ENCODE results near the gene YKT6. TPM values are rescaled to one million over a fixed set of nuclear protein-coding genes. Genes with fewer than 3 reads are reported as not detected.
"Not testable (repeated sequence)": the region's sequence is repeated elsewhere in the genome, so short reads cannot be mapped to it uniquely, and the experiment has no call there.

YKT6 gene
- total RNA-seq, 1 donor from 2014 or later = 131 TPM

DNA sequence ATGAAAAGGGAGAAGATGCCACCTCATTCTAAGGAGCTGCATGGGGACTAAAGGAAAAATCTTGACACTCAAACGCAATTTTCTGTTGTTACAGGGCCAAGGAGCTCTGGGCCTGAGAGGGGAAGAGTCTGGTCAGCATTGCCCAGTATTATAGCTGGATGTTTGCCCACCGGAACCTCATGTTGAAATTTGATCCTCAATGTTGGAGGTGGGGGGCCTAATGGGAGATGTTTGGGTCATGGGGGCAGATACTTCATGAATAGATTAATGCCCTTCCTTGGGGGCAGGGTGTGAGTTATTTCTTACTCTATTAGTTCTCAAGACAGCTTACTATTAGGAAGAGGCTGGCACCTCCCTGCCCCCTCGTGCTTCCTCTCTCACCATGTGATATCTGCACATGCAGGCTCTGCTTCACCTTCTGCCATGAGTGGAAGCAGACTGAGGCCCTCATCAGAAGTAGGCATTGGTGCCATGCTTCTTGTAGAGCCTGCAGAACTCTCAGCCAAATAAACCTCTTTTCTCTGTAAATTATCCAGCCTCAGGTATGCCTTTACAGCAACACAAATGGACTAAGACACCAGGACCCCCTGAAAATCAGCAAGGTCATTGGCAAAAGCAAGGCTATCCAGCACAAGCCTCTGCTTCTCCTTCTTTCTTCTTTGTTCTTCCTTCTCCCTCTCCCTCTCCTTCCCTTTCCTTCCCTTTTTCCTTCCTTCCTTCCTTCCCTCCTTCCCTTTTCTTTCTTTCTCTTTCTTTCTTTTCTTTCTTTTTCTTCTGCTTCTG, 26.7 kb upstream of the YKT6 start:
- peaks cover 3% of the 10 kb centered on the region for H3K36me3 Mint-ChIP-seq (ENCODE audit: low read depth)
- TF ChIP-seq, protein P1, sequence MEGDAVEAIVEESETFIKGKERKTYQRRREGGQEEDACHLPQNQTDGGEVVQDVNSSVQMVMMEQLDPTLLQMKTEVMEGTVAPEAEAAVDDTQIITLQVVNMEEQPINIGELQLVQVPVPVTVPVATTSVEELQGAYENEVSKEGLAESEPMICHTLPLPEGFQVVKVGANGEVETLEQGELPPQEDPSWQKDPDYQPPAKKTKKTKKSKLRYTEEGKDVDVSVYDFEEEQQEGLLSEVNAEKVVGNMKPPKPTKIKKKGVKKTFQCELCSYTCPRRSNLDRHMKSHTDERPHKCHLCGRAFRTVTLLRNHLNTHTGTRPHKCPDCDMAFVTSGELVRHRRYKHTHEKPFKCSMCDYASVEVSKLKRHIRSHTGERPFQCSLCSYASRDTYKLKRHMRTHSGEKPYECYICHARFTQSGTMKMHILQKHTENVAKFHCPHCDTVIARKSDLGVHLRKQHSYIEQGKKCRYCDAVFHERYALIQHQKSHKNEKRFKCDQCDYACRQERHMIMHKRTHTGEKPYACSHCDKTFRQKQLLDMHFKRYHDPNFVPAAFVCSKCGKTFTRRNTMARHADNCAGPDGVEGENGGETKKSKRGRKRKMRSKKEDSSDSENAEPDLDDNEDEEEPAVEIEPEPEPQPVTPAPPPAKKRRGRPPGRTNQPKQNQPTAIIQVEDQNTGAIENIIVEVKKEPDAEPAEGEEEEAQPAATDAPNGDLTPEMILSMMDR (IDR thresholded peaks at IDR 0.05) = no peak
- no peak overlapping the region for H3K4me3 Mint-ChIP-seq (ENCODE audit: unreplicated experiment)
- no peak overlapping the region for H3K27ac Mint-ChIP-seq (ENCODE audit: unreplicated experiment)
- H3K9me3 Mint-ChIP-seq (ENCODE audit: low read depth) = peaks cover 14% of the 10 kb centered on the region
- no peaks in the 10 kb centered on the region for H3K27me3 Mint-ChIP-seq (ENCODE audit: low read depth)
- peaks cover 14% of the 10 kb centered on the region for H3K4me1 Mint-ChIP-seq (ENCODE audit: low read depth)
- no peak for DNase-seq (ENCODE audit: low spot score)

DNA sequence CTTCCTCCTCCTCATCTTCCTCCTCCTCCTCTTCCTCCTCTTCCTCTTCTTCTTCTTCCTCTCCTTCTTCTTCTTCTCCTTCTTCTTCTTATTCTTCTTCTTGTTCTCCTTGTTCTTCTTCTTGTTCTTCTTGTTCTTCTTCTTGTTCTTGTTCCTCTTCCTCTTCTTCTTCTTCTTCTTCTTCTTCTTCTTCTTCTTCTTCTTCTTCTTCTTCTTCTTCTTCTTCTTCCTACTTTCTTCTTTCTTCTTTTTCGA, 26.2 kb upstream of the YKT6 start:
- Mint-ChIP-seq H3K9me3 (ENCODE audit: low read depth) (peaks cover 14% of the 10 kb centered on the region), H3K4me1 (ENCODE audit: low read depth) (peaks cover 14% of the 10 kb centered on the region)
- not testable (repeated sequence) for H3K36me3 Mint-ChIP-seq (ENCODE audit: low read depth); DNase-seq (ENCODE audit: low spot score); H3K4me3 Mint-ChIP-seq (ENCODE audit: unreplicated experiment); H3K27me3 Mint-ChIP-seq (ENCODE audit: low read depth); H3K27ac Mint-ChIP-seq (ENCODE audit: unreplicated experiment)

DNA sequence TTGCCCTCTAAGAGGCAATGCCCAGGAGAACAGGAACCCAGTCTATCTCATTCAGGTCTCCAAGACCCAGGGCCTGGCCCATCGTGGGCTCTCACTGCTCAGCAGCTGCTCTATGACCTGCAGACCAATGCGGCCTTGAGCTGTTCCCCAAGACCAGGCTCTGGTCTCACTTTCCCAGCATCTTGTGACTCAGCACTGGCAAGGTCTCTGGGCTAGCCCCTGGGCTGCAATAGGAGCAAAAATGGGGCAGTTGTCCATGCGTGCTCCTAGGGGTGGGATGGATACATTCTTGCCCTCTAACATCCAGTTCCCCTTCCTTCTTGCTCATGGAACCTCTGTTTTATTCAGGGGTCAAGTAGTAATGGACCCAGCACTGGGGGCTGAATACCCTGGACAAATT, 25.0 kb upstream of the YKT6 start:
- H3K27me3 Mint-ChIP-seq (ENCODE audit: low read depth) = no peaks in the 10 kb centered on the region
- no peak overlapping the region for H3K27ac Mint-ChIP-seq (ENCODE audit: unreplicated experiment)

DNA sequence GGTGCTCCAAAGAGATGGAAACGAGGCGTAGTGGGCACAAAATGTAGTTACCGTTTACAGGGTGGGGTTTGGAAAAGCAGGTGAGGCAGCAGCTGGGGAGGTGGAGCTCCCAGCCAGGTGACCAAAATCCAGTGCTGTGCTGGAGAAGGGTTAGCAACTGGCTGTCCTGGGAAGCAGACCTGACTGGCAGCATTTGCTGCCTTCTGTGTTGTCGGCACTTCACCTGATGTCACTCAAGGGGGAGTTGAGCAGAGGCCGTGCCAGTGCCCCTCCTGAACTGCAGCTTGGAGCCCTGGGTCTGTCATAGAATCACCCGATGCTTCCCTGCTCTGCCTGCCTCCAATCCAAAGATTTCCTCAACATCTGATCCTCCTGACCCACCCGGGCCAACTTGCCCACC, 24.3 kb upstream of the YKT6 start:
- TF ChIP-seq, protein P1 (IDR thresholded peaks at IDR 0.05) = no peak
- no peak overlapping the region for H3K4me3 Mint-ChIP-seq (ENCODE audit: unreplicated experiment)
- no peaks in the 10 kb centered on the region for H3K36me3 Mint-ChIP-seq (ENCODE audit: low read depth)
- H3K4me1 Mint-ChIP-seq (ENCODE audit: low read depth) = peaks cover 14% of the 10 kb centered on the region
- no peak overlapping the region for H3K27ac Mint-ChIP-seq (ENCODE audit: unreplicated experiment)
- no peaks in the 10 kb centered on the region for H3K27me3 Mint-ChIP-seq (ENCODE audit: low read depth)
- DNase-seq (ENCODE audit: low spot score) = no peak
- H3K9me3 Mint-ChIP-seq (ENCODE audit: low read depth) = peaks cover 9% of the 10 kb centered on the region

More for the DNA sequence above, 25.0 kb upstream of the YKT6 start:
- no peak overlapping the region for H3K4me3 Mint-ChIP-seq (ENCODE audit: unreplicated experiment)
- no peak for DNase-seq (ENCODE audit: low spot score)
- peaks cover 12% of the 10 kb centered on the region for H3K9me3 Mint-ChIP-seq (ENCODE audit: low read depth)
- H3K36me3 Mint-ChIP-seq (ENCODE audit: low read depth) = peaks cover 2% of the 10 kb centered on the region
- TF ChIP-seq, protein P1 (IDR thresholded peaks at IDR 0.05) = no peak
- peaks cover 14% of the 10 kb centered on the region for H3K4me1 Mint-ChIP-seq (ENCODE audit: low read depth)

DNA sequence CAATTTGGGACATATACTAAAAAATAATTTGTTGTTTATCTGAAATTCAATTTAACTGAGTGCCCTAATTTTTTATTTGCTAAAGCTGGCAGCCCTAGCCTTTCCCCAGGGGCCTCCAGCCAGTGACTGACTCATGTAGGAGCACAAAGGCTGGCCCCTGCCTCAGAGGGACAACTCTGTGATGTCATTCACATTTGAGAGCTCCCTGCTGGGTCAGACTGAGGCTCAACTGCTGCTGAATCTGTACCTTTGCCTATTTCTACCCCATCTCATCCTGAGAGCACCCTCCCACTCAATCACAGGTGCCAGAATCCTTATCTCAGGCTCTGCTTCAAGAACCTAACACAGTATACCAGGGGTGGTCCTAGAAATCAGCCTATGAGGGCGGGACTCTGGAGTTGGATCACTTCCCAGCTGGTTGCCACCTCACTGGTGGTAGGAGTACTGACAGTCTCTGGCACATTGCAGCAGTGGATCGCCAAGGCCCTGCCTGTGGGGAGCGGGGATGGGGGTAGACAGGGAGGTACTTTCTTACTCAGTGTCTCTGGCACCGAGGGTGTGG, 23.1 kb upstream of the YKT6 start:
- H3K4me1 Mint-ChIP-seq (ENCODE audit: low read depth) = peaks cover 14% of the 10 kb centered on the region
- H3K4me3 Mint-ChIP-seq (ENCODE audit: unreplicated experiment) = no peak overlapping the region
- DNase-seq (ENCODE audit: low spot score) = no peak
- no peaks in the 10 kb centered on the region for H3K36me3 Mint-ChIP-seq (ENCODE audit: low read depth)
- H3K9me3 Mint-ChIP-seq (ENCODE audit: low read depth) = peaks cover 15% of the 10 kb centered on the region
- H3K27me3 Mint-ChIP-seq (ENCODE audit: low read depth) = no peaks in the 10 kb centered on the region
- TF ChIP-seq, protein P1 (IDR thresholded peaks at IDR 0.05) = no peak
- peak overlapping the region; percentile 64 for H3K27ac Mint-ChIP-seq (ENCODE audit: unreplicated experiment)

DNA sequence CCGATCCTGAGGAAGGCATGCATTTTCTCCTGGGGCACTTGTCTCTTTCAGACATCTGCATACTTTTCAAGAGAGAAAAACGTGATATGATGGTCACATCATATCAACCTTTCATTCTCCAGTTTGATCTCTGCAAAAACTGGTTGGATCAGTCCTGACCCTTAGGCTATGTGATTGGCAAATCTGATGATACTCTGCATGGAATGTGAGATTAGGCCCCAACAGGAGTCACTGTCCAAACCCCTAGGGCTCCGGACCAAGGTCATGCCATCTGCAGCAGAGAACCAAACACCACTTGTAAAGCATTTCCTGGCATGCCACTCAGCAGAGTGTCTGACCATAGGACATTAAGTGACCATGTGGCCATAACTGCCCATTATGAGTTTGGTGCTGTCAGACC, 20.1 kb upstream of the YKT6 start:
- no peak overlapping the region for H3K4me3 Mint-ChIP-seq (ENCODE audit: unreplicated experiment)
- TF ChIP-seq, protein P1 (IDR thresholded peaks at IDR 0.05) = no peak

More for the DNA sequence above, 20.1 kb upstream of the YKT6 start:
- Mint-ChIP-seq H3K27ac (ENCODE audit: unreplicated experiment) (no peak overlapping the region), H3K9me3 (ENCODE audit: low read depth) (peaks cover 12% of the 10 kb centered on the region), H3K36me3 (ENCODE audit: low read depth) (peaks cover 2% of the 10 kb centered on the region), H3K4me1 (ENCODE audit: low read depth) (peaks cover 31% of the 10 kb centered on the region), H3K27me3 (ENCODE audit: low read depth) (no peaks in the 10 kb centered on the region)
- no peak for DNase-seq (ENCODE audit: low spot score)
